Kidney (tissue), 14 donors: ENCODE data around the gene SACM1L. TPM values are rescaled to one million over a fixed set of nuclear protein-coding genes. Genes with fewer than 3 reads are reported as not detected.

Experiments used
- DNase-seq, 5 donors: peaks; one replicate each; pipeline ENCODE4 v3.0.0-alpha.2; 2013 to 2020
- FAIRE-seq: peaks from 2 replicates; lab custom pipeline; 2012; peaks lifted over from hg19 to GRCh38; lab: Jason Lieb, UNC
- H3K27ac ChIP-seq, 2 donors: one replicate each; pipeline ENCODE4 v1.7.0; 2013; ENCODE audit warnings: low read depth in 2 of 2, low read length in 2 of 2, inconsistent platforms in 1 of 2
- H3K27me3 ChIP-seq: one replicate; pipeline ENCODE4 v1.7.1; 2013; ENCODE audit warnings: low read length, inconsistent platforms; ENCODE audit not compliant: control insufficient read depth, insufficient read depth
- H3K36me3 ChIP-seq, 3 donors: one replicate each; pipeline versions ENCODE4 v1.7.0 to v1.7.1; 2013; ENCODE audit warnings: low read length in 3 of 3, control low read depth in 1 of 3, inconsistent platforms in 1 of 3; ENCODE audit not compliant: insufficient read depth in 3 of 3, control insufficient read depth in 2 of 3
- H3K4me1 ChIP-seq, 3 donors: one replicate each; pipeline versions ENCODE4 v1.7.0 to v1.7.1; 2013; ENCODE audit warnings: low read length in 3 of 3, inconsistent platforms in 1 of 3, low read depth in 1 of 3; ENCODE audit not compliant: control insufficient read depth in 2 of 3, insufficient read depth in 2 of 3
- H3K4me3 ChIP-seq, 3 donors: one replicate each; pipeline versions ENCODE4 v1.7.0 to v1.8.1; 2013; ENCODE audit warnings: low read length in 3 of 3, control low read depth in 1 of 3, inconsistent platforms in 1 of 3
- H3K9ac ChIP-seq, 3 donors: one replicate each; pipeline versions ENCODE4 v1.7.0 to v1.7.1; 2013; ENCODE audit warnings: low read length in 3 of 3, control low read depth in 1 of 3, inconsistent platforms in 1 of 3
- H3K9me3 ChIP-seq, 3 donors: one replicate each; pipeline versions ENCODE4 v1.7.0 to v1.7.1; 2013; ENCODE audit warnings: low read length in 3 of 3, control low read depth in 1 of 3, inconsistent platforms in 1 of 3; ENCODE audit not compliant: control insufficient read depth in 2 of 3, insufficient read depth in 1 of 3
- intact Hi-C: fragments of 100-400 bp; cut with DNase I; formaldehyde crosslinking; loops from one replicate; pipeline ENCODE4 v1.11.1; 2022
- polyA plus RNA-seq: library from polyadenylated mRNA; stranded (reverse); fragments of 350-450 nt; fragmentation: Illumina TruSeq; extraction: RNeasy Lipid Tissue Mini Kit (QIAGEN cat#74804); gene quantifications from one replicate; pipeline ENCODE4 v1.2.3, GENCODE V29; 2014; ENCODE audit warnings: low read depth, low replicate concordance; ENCODE audit not compliant: insufficient read depth
- total RNA-seq: library from RNA; stranded (reverse); fragmentation: NEBNext Ultra II Directional; extraction: Animal tissue kit (Norgen Biotek cat#: 25700); gene quantifications from one replicate; pipeline ENCODE4 v1.2.1, GENCODE V29; 2021
- TF ChIP-seq, protein P1 (sequence below): IDR thresholded peaks from 3 replicates; pipeline ENCODE4 v1.5.1; 2012; ENCODE audit warnings: mild to moderate bottlenecking, moderate library complexity, borderline replicate concordance; ENCODE audit not compliant: insufficient read depth; ENCODE audit errors: extremely low read depth
- donor health status: control.
- donor health status: control.
- donor health status: control.
- donor health status: control.
- donor health status: control.
- donor health status: DM: yes; HTN: yes; CAD: no.
- donor health status: Normal renal cell carcinoma (clear cell type).

The SACM1L gene
- total and polyA plus RNA-seq, 2 donors from 2014 or later, result 27.1 to 53.1 TPM

DNA sequence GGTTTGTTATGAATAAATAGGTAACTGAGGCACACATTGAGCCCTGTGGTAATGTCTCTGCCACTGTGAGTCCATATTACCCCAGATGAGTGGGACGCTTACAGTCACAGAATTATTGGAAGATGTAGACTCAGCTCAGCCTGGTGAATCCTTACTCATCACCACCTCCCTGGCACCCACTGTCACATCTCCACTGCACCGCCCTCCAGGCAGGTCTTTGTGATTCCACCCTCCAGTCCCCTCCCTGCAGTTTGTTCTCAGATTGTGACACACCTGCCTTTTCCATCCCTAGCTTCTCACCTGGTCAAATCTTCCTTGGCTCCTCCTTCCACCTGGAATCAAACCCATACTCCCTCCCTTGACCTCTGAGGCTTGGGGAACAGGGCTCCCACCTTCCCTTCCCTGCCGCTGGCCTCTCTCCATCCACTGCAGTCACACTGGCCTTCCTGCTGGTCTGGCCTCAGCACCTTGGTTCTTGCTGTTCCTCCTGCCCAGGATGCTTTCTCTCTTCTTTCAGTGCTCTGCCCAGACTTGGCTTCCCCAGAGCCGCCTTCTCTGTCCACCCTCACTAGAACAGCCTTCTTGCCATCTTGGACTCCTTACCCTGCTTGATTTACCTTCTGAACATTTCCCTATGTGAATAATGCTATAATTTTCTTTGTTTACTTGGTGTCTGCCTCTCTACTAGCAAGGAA is 97.8 kb downstream of the SACM1L start:
- intact Hi-C loops, result no loop called here
- FAIRE-seq (no peak), DNase-seq (no peak)
- Histone ChIP-seq H3K27ac (no peak overlapping the region), H3K27me3 (no peaks in the 10 kb centered on the region), H3K36me3 (no peaks in the 10 kb centered on the region), H3K4me1 (no peaks in the 10 kb centered on the region), H3K9ac (no peak overlapping the region), H3K9me3 (peaks cover 0 to 5% (median 0%) of the 10 kb centered on the region in 3 donors), H3K4me3 (no peak overlapping the region)
- TF ChIP-seq, protein P1, sequence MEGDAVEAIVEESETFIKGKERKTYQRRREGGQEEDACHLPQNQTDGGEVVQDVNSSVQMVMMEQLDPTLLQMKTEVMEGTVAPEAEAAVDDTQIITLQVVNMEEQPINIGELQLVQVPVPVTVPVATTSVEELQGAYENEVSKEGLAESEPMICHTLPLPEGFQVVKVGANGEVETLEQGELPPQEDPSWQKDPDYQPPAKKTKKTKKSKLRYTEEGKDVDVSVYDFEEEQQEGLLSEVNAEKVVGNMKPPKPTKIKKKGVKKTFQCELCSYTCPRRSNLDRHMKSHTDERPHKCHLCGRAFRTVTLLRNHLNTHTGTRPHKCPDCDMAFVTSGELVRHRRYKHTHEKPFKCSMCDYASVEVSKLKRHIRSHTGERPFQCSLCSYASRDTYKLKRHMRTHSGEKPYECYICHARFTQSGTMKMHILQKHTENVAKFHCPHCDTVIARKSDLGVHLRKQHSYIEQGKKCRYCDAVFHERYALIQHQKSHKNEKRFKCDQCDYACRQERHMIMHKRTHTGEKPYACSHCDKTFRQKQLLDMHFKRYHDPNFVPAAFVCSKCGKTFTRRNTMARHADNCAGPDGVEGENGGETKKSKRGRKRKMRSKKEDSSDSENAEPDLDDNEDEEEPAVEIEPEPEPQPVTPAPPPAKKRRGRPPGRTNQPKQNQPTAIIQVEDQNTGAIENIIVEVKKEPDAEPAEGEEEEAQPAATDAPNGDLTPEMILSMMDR, result no peak

DNA sequence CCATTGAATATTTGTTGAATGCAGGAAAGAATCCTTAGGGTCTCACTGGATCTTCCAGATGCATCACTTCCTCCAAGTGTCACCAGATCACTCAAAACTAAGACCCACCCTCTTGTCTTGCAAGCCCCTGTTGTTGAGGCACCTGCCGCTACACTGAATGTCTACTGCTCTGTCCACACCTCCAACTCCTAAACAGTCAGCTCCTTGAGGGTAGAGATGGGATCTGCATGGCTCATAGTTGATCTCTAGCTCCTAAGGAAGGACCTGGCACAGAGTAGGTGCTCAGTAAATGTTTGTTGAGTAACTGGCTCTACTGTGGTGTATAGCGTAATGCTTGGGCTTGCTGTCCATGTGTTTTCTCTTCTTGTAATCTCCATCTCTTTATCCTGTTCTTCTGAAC is 98.4 kb downstream of the SACM1L start:
- no peak for DNase-seq
- peaks cover 0 to 5% (median 0%) of the 10 kb centered on the region in 3 donors for H3K9me3 ChIP-seq
- H3K4me1 ChIP-seq, result no peaks in the 10 kb centered on the region
- H3K36me3 ChIP-seq, result no peaks in the 10 kb centered on the region
- TF ChIP-seq, protein P1, result no peak
- H3K27me3 ChIP-seq, result no peaks in the 10 kb centered on the region
- H3K4me3 ChIP-seq, result no peak overlapping the region
- FAIRE-seq, result no peak
- no peak overlapping the region for H3K27ac ChIP-seq
- no peak overlapping the region for H3K9ac ChIP-seq
- intact Hi-C loops, result no loop called here

DNA sequence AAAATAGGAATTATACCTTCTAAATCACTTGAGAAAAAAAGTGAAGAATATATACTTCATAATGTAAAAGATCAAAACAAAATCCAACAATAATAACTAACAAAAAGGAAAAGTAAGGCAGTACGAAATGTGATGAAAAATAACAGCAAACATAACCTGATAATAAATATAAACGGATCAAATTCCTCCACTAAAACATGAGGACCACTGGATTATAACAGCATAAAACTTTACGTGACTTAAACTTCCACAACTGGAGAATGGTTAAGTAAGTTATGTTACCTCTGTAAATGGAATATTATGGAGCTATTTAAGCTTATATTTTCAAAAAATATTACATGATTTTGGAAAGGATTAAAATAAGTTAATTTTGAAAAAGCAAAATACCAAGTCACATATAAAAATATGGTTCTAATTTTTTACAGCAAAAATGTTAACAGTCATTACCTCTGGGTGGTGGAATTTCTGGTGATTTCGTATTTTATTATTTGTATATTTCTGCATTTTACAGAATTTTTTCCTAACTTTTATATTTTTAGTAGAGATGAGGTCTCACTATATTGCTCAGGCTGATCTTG is 100.1 kb downstream of the SACM1L start:
- H3K36me3 ChIP-seq, result no peaks in the 10 kb centered on the region
- no peaks in the 10 kb centered on the region for H3K4me1 ChIP-seq
- TF ChIP-seq, protein P1, result no peak
- H3K4me3 ChIP-seq, result no peak overlapping the region
- DNase-seq (no peak), FAIRE-seq (no peak)
- H3K27ac ChIP-seq, result no peak overlapping the region
- H3K9ac ChIP-seq, result no peak overlapping the region
- H3K27me3 ChIP-seq, result no peaks in the 10 kb centered on the region
- peaks cover 0 to 5% (median 0%) of the 10 kb centered on the region in 3 donors for H3K9me3 ChIP-seq
- intact Hi-C loops, result no loop called here
